ENCODE results near the gene CFTR.

GRCh38 chr7:117548035-117548434 lies 68.2 kb downstream of the CFTR start:
- TF ChIP-seq, protein P1, sequence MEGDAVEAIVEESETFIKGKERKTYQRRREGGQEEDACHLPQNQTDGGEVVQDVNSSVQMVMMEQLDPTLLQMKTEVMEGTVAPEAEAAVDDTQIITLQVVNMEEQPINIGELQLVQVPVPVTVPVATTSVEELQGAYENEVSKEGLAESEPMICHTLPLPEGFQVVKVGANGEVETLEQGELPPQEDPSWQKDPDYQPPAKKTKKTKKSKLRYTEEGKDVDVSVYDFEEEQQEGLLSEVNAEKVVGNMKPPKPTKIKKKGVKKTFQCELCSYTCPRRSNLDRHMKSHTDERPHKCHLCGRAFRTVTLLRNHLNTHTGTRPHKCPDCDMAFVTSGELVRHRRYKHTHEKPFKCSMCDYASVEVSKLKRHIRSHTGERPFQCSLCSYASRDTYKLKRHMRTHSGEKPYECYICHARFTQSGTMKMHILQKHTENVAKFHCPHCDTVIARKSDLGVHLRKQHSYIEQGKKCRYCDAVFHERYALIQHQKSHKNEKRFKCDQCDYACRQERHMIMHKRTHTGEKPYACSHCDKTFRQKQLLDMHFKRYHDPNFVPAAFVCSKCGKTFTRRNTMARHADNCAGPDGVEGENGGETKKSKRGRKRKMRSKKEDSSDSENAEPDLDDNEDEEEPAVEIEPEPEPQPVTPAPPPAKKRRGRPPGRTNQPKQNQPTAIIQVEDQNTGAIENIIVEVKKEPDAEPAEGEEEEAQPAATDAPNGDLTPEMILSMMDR (conservative IDR thresholded peaks at IDR 0.05) = no peak
- no peak for TF ChIP-seq EZH2 (IDR thresholded peaks at IDR 0.05; ENCODE audit: low read depth)

All from PC-9 (cell line).